Cardiac muscle cell (in vitro differentiated cells and primary cell): ENCODE data around the gene ACACA. TPM values are rescaled to one million over a fixed set of nuclear protein-coding genes. Genes with fewer than 3 reads are reported as not detected.

ENCODE experiments used
- DNase-seq, 2 donors: peaks; one replicate each; pipeline versions ENCODE4 v3.0.0 to v3.0.0-alpha.2; 2010 to 2017; ENCODE audit warnings: low read depth in 1 of 2, low spot score in 1 of 2
- H3K27ac ChIP-seq: fragments of 200-600 bp; sonication (generic); 2 replicates; pipeline ENCODE4 v1.5.1; 2016
- H3K27me3 ChIP-seq: fragments of 200-600 bp; sonication (generic); 2 replicates; pipeline ENCODE4 v1.6.0; 2016; ENCODE audit warnings: control low read depth
- H3K36me3 ChIP-seq: fragments of 200-600 bp; sonication (generic); 2 replicates; pipeline ENCODE4 v1.5.1; 2016; ENCODE audit warnings: control low read depth
- H3K4me1 ChIP-seq: fragments of 200-600 bp; sonication (generic); 2 replicates; pipeline ENCODE4 v1.8.1; 2017; ENCODE audit warnings: low read depth, mild to moderate bottlenecking, mixed run types
- H3K4me3 ChIP-seq: fragments of 200-600 bp; sonication (generic); 2 replicates; pipeline ENCODE4 v1.5.1; 2016; ENCODE audit warnings: mild to moderate bottlenecking
- H3K9me3 ChIP-seq: fragments of 200-600 bp; sonication (generic); 2 replicates; pipeline ENCODE4 v1.5.1; 2017; ENCODE audit warnings: low read depth, mild to moderate bottlenecking, control low read depth
- polyA plus RNA-seq: library from polyadenylated mRNA; unstranded; fragments of >200 nt; fragmentation: Nextera tagmentation; extraction: Ambion mirVana; gene quantifications from 2 replicates; pipeline ENCODE4 v1.2.1, GENCODE V29; 2016
- total RNA-seq: library from RNA; depleted of rRNA; stranded (reverse); fragments of >200 nt; gene quantifications from 2 replicates; pipeline ENCODE4 v1.2.3, GENCODE V29; 2016
- TF ChIP-seq, protein P1 (sequence below): IDR thresholded peaks from 2 replicates; pipeline ENCODE4 v1.5.1; 2012; ENCODE audit warnings: low read depth, mild to moderate bottlenecking, low read length

The ACACA gene
- total and polyA plus RNA-seq, 2 experiments from 2014 or later, result 42.5 to 47.6 TPM

DNA sequence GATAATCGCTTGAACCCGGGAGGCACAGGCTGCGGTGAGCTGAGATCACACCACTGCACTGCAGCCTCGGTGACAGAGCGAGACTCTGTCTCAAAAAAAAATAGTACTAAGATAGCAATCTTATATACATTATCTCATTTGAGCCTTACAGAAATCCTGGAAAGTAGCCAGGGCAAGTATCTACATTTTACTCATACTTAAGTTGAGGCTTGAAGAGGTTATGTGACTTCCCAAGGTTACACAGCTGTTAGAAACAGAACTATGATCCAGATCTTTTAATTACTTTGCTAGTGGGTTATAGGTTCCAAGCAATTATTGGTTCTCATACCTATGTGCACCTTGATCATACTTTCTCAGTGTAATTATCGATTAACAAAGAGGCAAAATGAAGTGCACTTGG lies 15.5 kb downstream of the ACACA start:
- Histone ChIP-seq H3K4me3 (no peak overlapping the region), H3K4me1 (peaks cover 15% of the 10 kb centered on the region), H3K36me3 (no peaks in the 10 kb centered on the region), H3K9me3 (no peaks in the 10 kb centered on the region), H3K27me3 (no peaks in the 10 kb centered on the region), H3K27ac (no peak overlapping the region)
- TF ChIP-seq, protein P1, sequence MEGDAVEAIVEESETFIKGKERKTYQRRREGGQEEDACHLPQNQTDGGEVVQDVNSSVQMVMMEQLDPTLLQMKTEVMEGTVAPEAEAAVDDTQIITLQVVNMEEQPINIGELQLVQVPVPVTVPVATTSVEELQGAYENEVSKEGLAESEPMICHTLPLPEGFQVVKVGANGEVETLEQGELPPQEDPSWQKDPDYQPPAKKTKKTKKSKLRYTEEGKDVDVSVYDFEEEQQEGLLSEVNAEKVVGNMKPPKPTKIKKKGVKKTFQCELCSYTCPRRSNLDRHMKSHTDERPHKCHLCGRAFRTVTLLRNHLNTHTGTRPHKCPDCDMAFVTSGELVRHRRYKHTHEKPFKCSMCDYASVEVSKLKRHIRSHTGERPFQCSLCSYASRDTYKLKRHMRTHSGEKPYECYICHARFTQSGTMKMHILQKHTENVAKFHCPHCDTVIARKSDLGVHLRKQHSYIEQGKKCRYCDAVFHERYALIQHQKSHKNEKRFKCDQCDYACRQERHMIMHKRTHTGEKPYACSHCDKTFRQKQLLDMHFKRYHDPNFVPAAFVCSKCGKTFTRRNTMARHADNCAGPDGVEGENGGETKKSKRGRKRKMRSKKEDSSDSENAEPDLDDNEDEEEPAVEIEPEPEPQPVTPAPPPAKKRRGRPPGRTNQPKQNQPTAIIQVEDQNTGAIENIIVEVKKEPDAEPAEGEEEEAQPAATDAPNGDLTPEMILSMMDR, result no peak
- no peak for DNase-seq

DNA sequence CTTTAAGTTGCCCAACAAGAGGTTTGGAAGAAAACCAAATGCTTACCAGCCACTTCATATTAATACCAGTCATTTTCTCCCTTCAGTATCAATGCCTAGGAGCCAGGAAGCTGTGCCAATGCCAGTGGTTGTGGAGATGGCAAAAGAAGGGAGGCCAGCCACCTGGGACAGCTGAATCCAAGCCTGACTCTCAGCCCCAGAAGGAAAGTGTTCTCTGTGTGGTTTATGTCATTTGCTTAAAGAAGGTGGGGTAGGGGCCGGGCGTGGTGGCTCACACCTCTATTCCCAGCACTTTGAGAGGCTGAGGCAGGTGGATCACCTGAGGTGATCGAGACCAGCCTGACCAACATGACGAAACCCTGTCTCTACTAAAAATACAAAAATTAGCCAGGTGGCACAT lies 17.5 kb downstream of the ACACA start:
- TF ChIP-seq, protein P1, result no peak
- H3K27ac ChIP-seq, result no peak overlapping the region

GRCh38 chr17:37388266-37388665 lies 18.4 kb downstream of the ACACA start:
- H3K27ac ChIP-seq, result no peak overlapping the region
- TF ChIP-seq, protein P1, result no peak
- H3K36me3 ChIP-seq, result no peaks in the 10 kb centered on the region
- H3K4me1 ChIP-seq, result peaks cover 15% of the 10 kb centered on the region
- H3K4me3 ChIP-seq, result no peak overlapping the region
- H3K27me3 ChIP-seq, result no peaks in the 10 kb centered on the region
- DNase-seq, result no peak
- no peaks in the 10 kb centered on the region for H3K9me3 ChIP-seq

More for the DNA sequence above, 17.5 kb downstream of the ACACA start:
- H3K36me3 ChIP-seq, result no peaks in the 10 kb centered on the region
- no peaks in the 10 kb centered on the region for H3K9me3 ChIP-seq
- DNase-seq, result no peak
- H3K27me3 ChIP-seq, result no peaks in the 10 kb centered on the region
- H3K4me3 ChIP-seq, result no peak overlapping the region
- H3K4me1 ChIP-seq, result peaks cover 15% of the 10 kb centered on the region

- no peaks in the 10 kb centered on the region for H3K36me3 ChIP-seq
- no peak overlapping the region for H3K27ac ChIP-seq
- H3K27me3 ChIP-seq, result no peaks in the 10 kb centered on the region
- peaks cover 6% of the 10 kb centered on the region for H3K4me1 ChIP-seq
- no peak for DNase-seq
- no peak overlapping the region for H3K4me3 ChIP-seq
- H3K9me3 ChIP-seq, result no peaks in the 10 kb centered on the region
- TF ChIP-seq, protein P1, result no peak
These were observed 20.2 kb downstream of the ACACA start for GRCh38 chr17:37386462-37386861.

- Histone ChIP-seq H3K4me3 (no peak overlapping the region), H3K27ac (no peak overlapping the region), H3K9me3 (no peaks in the 10 kb centered on the region), H3K4me1 (no peaks in the 10 kb centered on the region), H3K27me3 (no peaks in the 10 kb centered on the region), H3K36me3 (no peaks in the 10 kb centered on the region)
- DNase-seq, result no peak
- TF ChIP-seq, protein P1, result no peak
These were observed 21.1 kb downstream of the ACACA start for GRCh38 chr17:37385474-37385990.
